ENCODE data around the gene SPN. TPM values are rescaled to one million over a fixed set of nuclear protein-coding genes. Genes with fewer than 3 reads are reported as not detected.

SPN gene
- total and polyA plus RNA-seq, 2 of the 4 experiments (the other 2 are of a cell fraction) = not detected

GRCh38 chr16:29643596-29643995, 19.5 kb upstream of the SPN start:
- H3K18ac ChIP-seq (ENCODE audit: low read depth, low read length) = no peak overlapping the region
- dilution Hi-C loops (cut with HindIII; ENCODE audit: low sequenced_read_pairs, unreplicated experiment) = no loop called here
- H2AFZ ChIP-seq (replicated peaks; ENCODE audit: low read length, poor library complexity) = no peak overlapping the region
- no TSS peak for BruUV-seq (replicated peaks)
- H3K9me3 ChIP-seq (ENCODE audit: control insufficient read depth, insufficient read depth, low read length) = 0 out of 2 replicates have a peak, but pooled peaks cover 2% of the 10 kb centered on the region
- no peaks in the 10 kb centered on the region for H3K9me1 ChIP-seq (ENCODE audit: insufficient read depth, low read length)
- in situ Hi-C loops (cut with MboI; ENCODE audit: low sequenced_read_pairs) = no loop called here
- H3K27ac ChIP-seq (ENCODE audit: insufficient read depth, low read length) = no peak overlapping the region
- H3K27me3 ChIP-seq (ENCODE audit: control insufficient read depth, insufficient read depth, low read length) = no peaks in the 10 kb centered on the region
- no peak overlapping the region for H3K4ac ChIP-seq (ENCODE audit: low read depth, low read length)
- H2BK5ac ChIP-seq (ENCODE audit: low read depth, low read length, poor library complexity, severe bottlenecking) = no peak overlapping the region
- no peak overlapping the region for H4K8ac ChIP-seq (ENCODE audit: low read depth in 2 of 2, low read length in 2 of 2)
- no peak overlapping the region for H2BK120ac ChIP-seq (ENCODE audit: low read depth, low read length)
- H3K79me1 ChIP-seq (ENCODE audit: low read depth in 1 of 2, low read length in 2 of 2) = no peaks in the 10 kb centered on the region
- H3K4me1 ChIP-seq (ENCODE audit: control insufficient read depth, insufficient read depth, low read length) = no peaks in the 10 kb centered on the region
- no peaks in the 10 kb centered on the region for H3K36me3 ChIP-seq (ENCODE audit: control insufficient read depth, insufficient read depth, low read length)
- no peak overlapping the region for H3K23ac ChIP-seq (ENCODE audit: low read depth, low read length)
- DNase-seq (no peak), ATAC-seq (ENCODE audit: low read depth) (no peak)
- H2AK9ac ChIP-seq (replicated peaks; ENCODE audit: low read depth, low read length, poor library complexity) = no peak overlapping the region
- no peak overlapping the region for H3K56ac ChIP-seq (ENCODE audit: extremely low read depth, insufficient read depth, low read length)
- H3K14ac ChIP-seq (replicated peaks; ENCODE audit: low read depth, low read length) = no peak overlapping the region
- TF ChIP-seq ELK1 (IDR thresholded peaks at IDR 0.05; ENCODE audit: borderline replicate concordance, low read depth, low read length) = no peak
- TF ChIP-seq CHD1 (IDR thresholded peaks at IDR 0.05; ENCODE audit: low read depth, low read length) = no peak
- no peak for TF ChIP-seq SMC3 (IDR thresholded peaks at IDR 0.05; ENCODE audit: low read depth, low read length)
- no peak for TF ChIP-seq RFX5 (IDR thresholded peaks at IDR 0.05; ENCODE audit: low read depth, low read length)
- TF ChIP-seq RCOR1 (IDR thresholded peaks at IDR 0.05; ENCODE audit: insufficient replicate concordance, low read length) = no peak
- CTCF ChIA-PET = no interaction called here
- WGBS, 2 experiments (ENCODE audit: extremely low coverage in 2 of 2, insufficient read length in 1 of 2) = 93% methylated on average over 3 of the region's 7 CpGs; no CpG with 5 or more reads in 1 of the 2 experiments
- no peak overlapping the region for H4K91ac ChIP-seq (ENCODE audit: insufficient read depth, low read depth, low read length)
- H3K4me3 ChIP-seq (ENCODE audit: insufficient read depth, low read depth, low read length) = no peak overlapping the region
- no peaks in the 10 kb centered on the region for H4K20me1 ChIP-seq (ENCODE audit: insufficient read depth, low read length)
- H2BK20ac ChIP-seq (ENCODE audit: low read depth, low read length) = no peak overlapping the region
- H3K9ac ChIP-seq (ENCODE audit: low read depth, low read length) = no peak overlapping the region
- H4K5ac ChIP-seq (ENCODE audit: low read depth, low read length) = no peak overlapping the region
- H2BK15ac ChIP-seq (ENCODE audit: low read depth, low read length) = no peak overlapping the region
- POLR2A ChIA-PET (ENCODE audit: unreplicated experiment) = no interaction called here
- H2AK5ac ChIP-seq (ENCODE audit: low read depth, low read length) = no peak overlapping the region
- no peak overlapping the region for H3K4me2 ChIP-seq (ENCODE audit: low read depth, low read length)
- intact Hi-C loops (cut with micrococcal nuclease) = no loop called here

Data from IMR-90 (cell line).